Measurements from ENCODE around the gene CLSTN2.

Gene CLSTN2

GRCh38 chr3:140470962-140471361 is 536.0 kb downstream of the CLSTN2 start:
- Histone ChIP-seq H3K36me3 (ENCODE audit: control insufficient read depth, insufficient read depth, low read length) (no peaks in the 10 kb centered on the region), H3K9me3 (ENCODE audit: control insufficient read depth, low read length) (no peaks in the 10 kb centered on the region), H3K4me1 (ENCODE audit: control insufficient read depth, insufficient read depth, low read length, poor library complexity, severe bottlenecking) (no peaks in the 10 kb centered on the region), H3K27me3 (replicated peaks; ENCODE audit: control insufficient read depth, insufficient read depth, low read length, poor library complexity, severe bottlenecking) (peaks cover 3% of the 10 kb centered on the region), H3K27ac (ENCODE audit: insufficient read depth, low read length, poor library complexity, severe bottlenecking) (no peak overlapping the region), H3K4me3 (ENCODE audit: insufficient read depth, low read depth, low read length, poor library complexity, severe bottlenecking) (no peak overlapping the region)
- DNase-seq, result no peak

GRCh38 chr3:140472306-140473020 is 537.5 kb downstream of the CLSTN2 start:
- DNase-seq, result no peak
- no peak overlapping the region for H3K4me3 ChIP-seq (ENCODE audit: insufficient read depth, low read depth, low read length, poor library complexity, severe bottlenecking)
- no peak overlapping the region for H3K27ac ChIP-seq (ENCODE audit: insufficient read depth, low read length, poor library complexity, severe bottlenecking)
- no peaks in the 10 kb centered on the region for H3K36me3 ChIP-seq (ENCODE audit: control insufficient read depth, insufficient read depth, low read length)
- H3K4me1 ChIP-seq (ENCODE audit: control insufficient read depth, insufficient read depth, low read length, poor library complexity, severe bottlenecking), result no peaks in the 10 kb centered on the region
- H3K27me3 ChIP-seq (replicated peaks; ENCODE audit: control insufficient read depth, insufficient read depth, low read length, poor library complexity, severe bottlenecking), result peaks cover 3% of the 10 kb centered on the region
- no peaks in the 10 kb centered on the region for H3K9me3 ChIP-seq (ENCODE audit: control insufficient read depth, low read length)

GRCh38 chr3:140487566-140487965 is 552.6 kb downstream of the CLSTN2 start:
- H3K36me3 ChIP-seq (ENCODE audit: control insufficient read depth, insufficient read depth, low read length), result no peaks in the 10 kb centered on the region
- no peak overlapping the region for H3K27ac ChIP-seq (ENCODE audit: insufficient read depth, low read length, poor library complexity, severe bottlenecking)
- H3K9me3 ChIP-seq (ENCODE audit: control insufficient read depth, low read length), result no peaks in the 10 kb centered on the region
- H3K27me3 ChIP-seq (replicated peaks; ENCODE audit: control insufficient read depth, insufficient read depth, low read length, poor library complexity, severe bottlenecking), result no peaks in the 10 kb centered on the region
- H3K4me3 ChIP-seq (ENCODE audit: insufficient read depth, low read depth, low read length, poor library complexity, severe bottlenecking), result no peak overlapping the region
- no peaks in the 10 kb centered on the region for H3K4me1 ChIP-seq (ENCODE audit: control insufficient read depth, insufficient read depth, low read length, poor library complexity, severe bottlenecking)
- DNase-seq, result no peak

- DNase-seq, result no peak
- no peaks in the 10 kb centered on the region for H3K4me1 ChIP-seq (ENCODE audit: control insufficient read depth, insufficient read depth, low read length, poor library complexity, severe bottlenecking)
- H3K27me3 ChIP-seq (replicated peaks; ENCODE audit: control insufficient read depth, insufficient read depth, low read length, poor library complexity, severe bottlenecking), result no peaks in the 10 kb centered on the region
- no peaks in the 10 kb centered on the region for H3K36me3 ChIP-seq (ENCODE audit: control insufficient read depth, insufficient read depth, low read length)
- no peaks in the 10 kb centered on the region for H3K9me3 ChIP-seq (ENCODE audit: control insufficient read depth, low read length)
- no peak overlapping the region for H3K27ac ChIP-seq (ENCODE audit: insufficient read depth, low read length, poor library complexity, severe bottlenecking)
- no peak overlapping the region for H3K4me3 ChIP-seq (ENCODE audit: insufficient read depth, low read depth, low read length, poor library complexity, severe bottlenecking)
Measured at GRCh38 chr3:140493271-140493670, 558.3 kb downstream of the CLSTN2 start.

GRCh38 chr3:140494970-140495369 is 560.0 kb downstream of the CLSTN2 start:
- Histone ChIP-seq H3K9me3 (ENCODE audit: control insufficient read depth, low read length) (no peaks in the 10 kb centered on the region), H3K27me3 (replicated peaks; ENCODE audit: control insufficient read depth, insufficient read depth, low read length, poor library complexity, severe bottlenecking) (no peaks in the 10 kb centered on the region), H3K4me1 (ENCODE audit: control insufficient read depth, insufficient read depth, low read length, poor library complexity, severe bottlenecking) (no peaks in the 10 kb centered on the region), H3K27ac (ENCODE audit: insufficient read depth, low read length, poor library complexity, severe bottlenecking) (no peak overlapping the region), H3K36me3 (ENCODE audit: control insufficient read depth, insufficient read depth, low read length) (no peaks in the 10 kb centered on the region), H3K4me3 (ENCODE audit: insufficient read depth, low read depth, low read length, poor library complexity, severe bottlenecking) (no peak overlapping the region)
- DNase-seq, result no peak

- Histone ChIP-seq H3K36me3 (ENCODE audit: control insufficient read depth, insufficient read depth, low read length) (no peaks in the 10 kb centered on the region), H3K27me3 (replicated peaks; ENCODE audit: control insufficient read depth, insufficient read depth, low read length, poor library complexity, severe bottlenecking) (no peaks in the 10 kb centered on the region), H3K4me1 (ENCODE audit: control insufficient read depth, insufficient read depth, low read length, poor library complexity, severe bottlenecking) (no peaks in the 10 kb centered on the region), H3K4me3 (ENCODE audit: insufficient read depth, low read depth, low read length, poor library complexity, severe bottlenecking) (no peak overlapping the region), H3K9me3 (ENCODE audit: control insufficient read depth, low read length) (no peaks in the 10 kb centered on the region), H3K27ac (ENCODE audit: insufficient read depth, low read length, poor library complexity, severe bottlenecking) (no peak overlapping the region)
- DNase-seq, result no peak
Measured at GRCh38 chr3:140497331-140497730, 562.3 kb downstream of the CLSTN2 start.

GRCh38 chr3:140499114-140499757 is 564.3 kb downstream of the CLSTN2 start:
- H3K27me3 ChIP-seq (replicated peaks; ENCODE audit: control insufficient read depth, insufficient read depth, low read length, poor library complexity, severe bottlenecking), result no peaks in the 10 kb centered on the region
- H3K36me3 ChIP-seq (ENCODE audit: control insufficient read depth, insufficient read depth, low read length), result no peaks in the 10 kb centered on the region
- H3K4me3 ChIP-seq (ENCODE audit: insufficient read depth, low read depth, low read length, poor library complexity, severe bottlenecking), result no peak overlapping the region
- no peak overlapping the region for H3K27ac ChIP-seq (ENCODE audit: insufficient read depth, low read length, poor library complexity, severe bottlenecking)
- DNase-seq, result no peak
- H3K4me1 ChIP-seq (ENCODE audit: control insufficient read depth, insufficient read depth, low read length, poor library complexity, severe bottlenecking), result no peaks in the 10 kb centered on the region
- no peaks in the 10 kb centered on the region for H3K9me3 ChIP-seq (ENCODE audit: control insufficient read depth, low read length)

GRCh38 chr3:140500473-140500872 is 565.5 kb downstream of the CLSTN2 start:
- DNase-seq, result no peak
- H3K4me3 ChIP-seq (ENCODE audit: insufficient read depth, low read depth, low read length, poor library complexity, severe bottlenecking), result no peak overlapping the region
- H3K27ac ChIP-seq (ENCODE audit: insufficient read depth, low read length, poor library complexity, severe bottlenecking), result no peak overlapping the region

GRCh38 chr3:140501061-140501769 is 566.2 kb downstream of the CLSTN2 start:
- H3K27me3 ChIP-seq (replicated peaks; ENCODE audit: control insufficient read depth, insufficient read depth, low read length, poor library complexity, severe bottlenecking), result no peaks in the 10 kb centered on the region
- H3K27ac ChIP-seq (ENCODE audit: insufficient read depth, low read length, poor library complexity, severe bottlenecking), result no peak overlapping the region
- no peak overlapping the region for H3K4me3 ChIP-seq (ENCODE audit: insufficient read depth, low read depth, low read length, poor library complexity, severe bottlenecking)
- no peaks in the 10 kb centered on the region for H3K9me3 ChIP-seq (ENCODE audit: control insufficient read depth, low read length)
- H3K36me3 ChIP-seq (ENCODE audit: control insufficient read depth, insufficient read depth, low read length), result no peaks in the 10 kb centered on the region
- H3K4me1 ChIP-seq (ENCODE audit: control insufficient read depth, insufficient read depth, low read length, poor library complexity, severe bottlenecking), result no peaks in the 10 kb centered on the region
- no peak for DNase-seq

More at GRCh38 chr3:140500473-140500872, 565.5 kb downstream of the CLSTN2 start:
- Histone ChIP-seq H3K4me1 (ENCODE audit: control insufficient read depth, insufficient read depth, low read length, poor library complexity, severe bottlenecking) (no peaks in the 10 kb centered on the region), H3K36me3 (ENCODE audit: control insufficient read depth, insufficient read depth, low read length) (no peaks in the 10 kb centered on the region), H3K9me3 (ENCODE audit: control insufficient read depth, low read length) (no peaks in the 10 kb centered on the region), H3K27me3 (replicated peaks; ENCODE audit: control insufficient read depth, insufficient read depth, low read length, poor library complexity, severe bottlenecking) (no peaks in the 10 kb centered on the region)

- no peak overlapping the region for H3K27ac ChIP-seq (ENCODE audit: insufficient read depth, low read length, poor library complexity, severe bottlenecking)
- DNase-seq, result no peak
- no peaks in the 10 kb centered on the region for H3K27me3 ChIP-seq (replicated peaks; ENCODE audit: control insufficient read depth, insufficient read depth, low read length, poor library complexity, severe bottlenecking)
- no peaks in the 10 kb centered on the region for H3K9me3 ChIP-seq (ENCODE audit: control insufficient read depth, low read length)
- no peaks in the 10 kb centered on the region for H3K4me1 ChIP-seq (ENCODE audit: control insufficient read depth, insufficient read depth, low read length, poor library complexity, severe bottlenecking)
- H3K4me3 ChIP-seq (ENCODE audit: insufficient read depth, low read depth, low read length, poor library complexity, severe bottlenecking), result no peak overlapping the region
- H3K36me3 ChIP-seq (ENCODE audit: control insufficient read depth, insufficient read depth, low read length), result no peaks in the 10 kb centered on the region
Measured at GRCh38 chr3:140501770-140502364, 566.9 kb downstream of the CLSTN2 start.
